ENCODE results near the gene RPL10. TPM values are rescaled to one million over a fixed set of nuclear protein-coding genes. Genes with fewer than 3 reads are reported as not detected.

Gene RPL10
- total RNA-seq, 2 experiments from 2014 or later, result 5,036 to 5,204 TPM

DNA sequence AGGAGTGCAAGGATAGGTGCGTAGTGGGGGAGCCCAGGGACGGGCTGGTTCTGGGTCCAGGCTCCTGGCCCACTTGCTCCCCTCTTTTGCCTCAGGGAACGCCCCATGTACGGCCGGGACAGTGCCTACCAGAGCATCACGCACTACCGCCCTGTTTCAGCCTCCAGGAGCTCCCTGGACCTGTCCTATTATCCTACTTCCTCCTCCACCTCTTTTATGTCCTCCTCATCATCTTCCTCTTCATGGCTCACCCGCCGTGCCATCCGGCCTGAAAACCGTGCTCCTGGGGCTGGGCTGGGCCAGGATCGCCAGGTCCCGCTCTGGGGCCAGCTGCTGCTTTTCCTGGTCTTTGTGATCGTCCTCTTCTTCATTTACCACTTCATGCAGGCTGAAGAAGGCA is 17.4 kb upstream of the RPL10 start:
- no peak overlapping the region for H3K27ac ChIP-seq (ENCODE audit: low read depth in 1 of 2, low read length in 2 of 2)
- ATAC-seq (ENCODE audit: poor library complexity), result no peak
- H3K4me3 Mint-ChIP-seq, result peak overlapping the region; percentile 93
- no peaks in the 10 kb centered on the region for H3K9me3 ChIP-seq (ENCODE audit: control insufficient read depth in 1 of 2, insufficient read depth in 1 of 2, low read length in 2 of 2)
- H3K27ac Mint-ChIP-seq, result peak overlapping the region; percentile 94
- POLR2A ChIA-PET, result interaction anchor here (0.6 kb wide), 1 partner anchor 10 kb away, joined by 3 read pairs; no protein-coding TSS in a partner anchor
- CTCF ChIA-PET, result no interaction called here
- TF ChIP-seq CTCF (IDR thresholded peaks at IDR 0.05), result no peak
- no peaks in the 10 kb centered on the region for H3K9me3 Mint-ChIP-seq
- peaks cover 37% of the 10 kb centered on the region for H3K36me3 Mint-ChIP-seq (ENCODE audit: low read depth)
- peaks cover 8% of the 10 kb centered on the region for H3K36me3 ChIP-seq (ENCODE audit: insufficient read depth, low read length)
- no peaks in the 10 kb centered on the region for H3K27me3 Mint-ChIP-seq
- H3K4me3 ChIP-seq (ENCODE audit: low read length), result no peak overlapping the region
- intact Hi-C loops (cut with DNase I, micrococcal nuclease), result no loop called here
- no peaks in the 10 kb centered on the region for H3K27me3 ChIP-seq (ENCODE audit: control insufficient read depth in 1 of 2, insufficient read depth in 2 of 2, low read length in 2 of 2)
- H3K4me1 Mint-ChIP-seq (ENCODE audit: low read depth), result peaks cover 5% of the 10 kb centered on the region
- peaks cover 41% of the 10 kb centered on the region for H3K4me1 ChIP-seq (ENCODE audit: insufficient read depth, low read length)
- no peak for DNase-seq

DNA sequence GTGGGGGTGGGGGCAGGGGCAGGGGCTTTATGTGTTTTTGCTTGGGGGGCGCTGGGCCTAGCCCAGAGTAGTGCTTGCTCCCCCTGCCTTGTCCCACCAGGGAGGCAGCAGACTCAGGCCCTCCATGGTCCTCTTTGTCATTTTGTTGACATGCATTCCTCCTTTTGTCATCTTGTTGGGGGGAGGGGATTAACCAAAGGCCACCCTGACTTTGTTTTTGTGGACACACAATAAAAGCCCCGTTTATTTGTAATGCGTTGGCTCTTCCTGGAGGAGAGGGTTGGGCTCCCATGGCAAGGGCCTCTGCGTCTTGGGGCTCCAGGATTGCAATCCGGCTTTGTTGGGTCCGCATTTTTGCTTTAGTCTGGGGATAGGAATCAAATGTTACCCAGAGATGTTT is 16.9 kb upstream of the RPL10 start:
- Histone ChIP-seq H3K9me3 (ENCODE audit: control insufficient read depth in 1 of 2, insufficient read depth in 1 of 2, low read length in 2 of 2) (no peaks in the 10 kb centered on the region), H3K27ac (ENCODE audit: low read depth in 1 of 2, low read length in 2 of 2) (no peak overlapping the region), H3K4me3 (ENCODE audit: low read length) (no peak overlapping the region), H3K4me1 (ENCODE audit: insufficient read depth, low read length) (peaks cover 41% of the 10 kb centered on the region), H3K36me3 (ENCODE audit: insufficient read depth, low read length) (peaks cover 8% of the 10 kb centered on the region), H3K27me3 (ENCODE audit: control insufficient read depth in 1 of 2, insufficient read depth in 2 of 2, low read length in 2 of 2) (no peaks in the 10 kb centered on the region)
- Mint-ChIP-seq H3K9me3 (no peaks in the 10 kb centered on the region), H3K4me3 (peak overlapping the region; percentile 51), H3K27ac (peak overlapping the region; percentile 94), H3K36me3 (ENCODE audit: low read depth) (peaks cover 37% of the 10 kb centered on the region), H3K27me3 (no peaks in the 10 kb centered on the region), H3K4me1 (ENCODE audit: low read depth) (peaks cover 5% of the 10 kb centered on the region)
- ChIA-PET POLR2A (interaction anchor here (0.7 to 1.0 kb wide), 3 partner anchors 8 to 767 kb away, joined by 3 to 6 read pairs (median 4); no protein-coding TSS in a partner anchor), CTCF (no interaction called here)
- ATAC-seq (ENCODE audit: poor library complexity), result no peak
- no peak for DNase-seq
- no peak for TF ChIP-seq CTCF (IDR thresholded peaks at IDR 0.05)
- intact Hi-C loops (cut with DNase I, micrococcal nuclease), result no loop called here

DNA sequence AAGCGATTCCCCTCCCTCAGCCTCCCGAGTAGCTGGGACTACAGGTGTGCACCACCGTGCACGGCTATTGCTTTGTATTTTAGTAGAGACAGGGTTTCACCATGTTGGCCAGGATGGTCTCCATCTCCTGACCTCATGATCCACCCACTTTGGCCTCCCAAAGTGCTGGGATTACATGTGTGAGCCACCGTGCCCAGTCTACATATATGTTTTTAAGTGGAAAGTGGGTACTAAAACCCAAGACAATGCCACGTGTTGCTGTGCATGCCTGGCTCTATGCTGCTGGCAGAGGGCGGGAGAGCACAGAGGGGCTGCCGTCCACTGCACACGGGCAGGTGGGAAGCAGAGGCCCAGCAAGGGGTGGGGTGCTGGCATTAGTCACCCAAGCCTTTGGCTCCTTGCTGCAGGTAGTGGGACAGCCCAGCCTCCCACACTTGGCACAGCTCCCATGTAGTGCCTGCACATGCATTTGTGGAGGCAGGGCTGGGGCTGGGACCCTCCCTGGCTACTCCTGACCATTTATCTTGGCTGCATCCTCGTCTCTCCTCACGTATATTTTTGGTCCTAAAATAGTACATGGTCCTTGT is 15.6 kb upstream of the RPL10 start:
- H3K9me3 ChIP-seq (ENCODE audit: control insufficient read depth in 1 of 2, insufficient read depth in 1 of 2, low read length in 2 of 2), result no peaks in the 10 kb centered on the region
- intact Hi-C loops (cut with DNase I, micrococcal nuclease), result no loop called here
- H3K27me3 ChIP-seq (ENCODE audit: control insufficient read depth in 1 of 2, insufficient read depth in 2 of 2, low read length in 2 of 2), result no peaks in the 10 kb centered on the region
- no peak overlapping the region for H3K27ac ChIP-seq (ENCODE audit: low read depth in 1 of 2, low read length in 2 of 2)
- H3K27me3 Mint-ChIP-seq, result no peaks in the 10 kb centered on the region
- H3K36me3 ChIP-seq (ENCODE audit: insufficient read depth, low read length), result peaks cover 8% of the 10 kb centered on the region
- peak overlapping the region; percentile 94 for H3K27ac Mint-ChIP-seq
- peaks cover 28% of the 10 kb centered on the region for H3K4me1 ChIP-seq (ENCODE audit: insufficient read depth, low read length)
- H3K4me1 Mint-ChIP-seq (ENCODE audit: low read depth), result peaks cover 5% of the 10 kb centered on the region
- CTCF ChIA-PET, result no interaction called here
- no peak overlapping the region for H3K4me3 ChIP-seq (ENCODE audit: low read length)
- POLR2A ChIA-PET, result interaction anchor here (1.7 kb wide), 1 partner anchor 55 kb away, joined by 5 read pairs; no protein-coding TSS in a partner anchor
- H3K4me3 Mint-ChIP-seq, result peak overlapping the region; percentile 60
- DNase-seq, result peak in 1 of 14 experiments; percentile 1
- ATAC-seq (ENCODE audit: poor library complexity), result no peak
- H3K9me3 Mint-ChIP-seq, result no peaks in the 10 kb centered on the region
- no peak for TF ChIP-seq CTCF (IDR thresholded peaks at IDR 0.05)
- H3K36me3 Mint-ChIP-seq (ENCODE audit: low read depth), result peaks cover 37% of the 10 kb centered on the region
